NCI-H526 (cell line): ENCODE data around the gene MED15.

Experiments
- DNase-seq, 2 experiments: peaks; one replicate each; lab custom pipeline; 2025; lab: John Stamatoyannopoulos, UW

MED15 gene

DNA sequence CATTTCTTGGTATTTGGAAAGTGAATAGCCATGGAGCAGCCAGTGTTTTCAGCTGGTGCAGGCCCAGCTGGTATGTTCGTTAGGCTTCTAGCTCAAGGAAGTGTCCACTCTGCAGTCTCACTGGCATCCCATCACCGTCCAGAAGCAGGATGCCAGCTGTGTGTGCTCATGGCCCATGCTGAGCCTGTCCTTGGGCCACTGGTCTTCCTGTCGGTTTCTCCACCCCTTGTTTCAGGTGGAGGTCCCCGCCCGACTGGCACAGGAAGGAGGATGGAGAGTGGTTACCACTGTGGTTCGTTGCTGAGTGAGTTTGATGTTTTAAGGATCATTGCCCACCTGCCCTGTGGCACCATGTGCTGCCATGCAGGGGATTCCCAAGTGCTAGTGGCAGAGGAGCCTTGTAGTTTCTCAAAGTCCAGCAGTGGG is 63.7 kb downstream of the MED15 start:
- DNase-seq, result no peak

DNA sequence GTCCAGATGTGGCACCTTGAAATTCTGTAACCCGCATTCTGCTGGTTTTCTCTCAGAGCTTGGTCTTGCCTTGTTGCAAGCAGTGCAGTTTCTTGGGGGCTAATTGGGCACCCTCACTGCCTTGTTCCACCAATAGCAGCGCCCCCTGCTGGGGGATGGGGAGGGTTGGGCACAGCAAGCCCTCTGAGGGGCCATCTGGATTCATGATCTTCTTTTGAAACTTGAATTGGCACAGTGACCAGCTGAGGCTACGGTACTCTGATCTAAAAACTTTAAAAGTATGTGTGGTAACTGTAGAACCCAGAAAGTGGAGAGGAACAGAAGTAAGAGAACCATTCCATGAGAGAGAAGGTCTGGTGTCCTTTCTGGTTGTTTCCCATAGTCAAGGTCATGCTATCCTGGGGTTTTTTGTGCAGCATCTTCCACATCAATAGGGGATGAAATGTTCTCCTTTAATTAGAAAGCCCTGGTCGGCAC is 64.2 kb downstream of the MED15 start:
- DNase-seq, result peak in 1 of 2 experiments; percentile 10

- DNase-seq, result no peak
Measured at GRCh38 chr22:20572132-20572802, 64.9 kb downstream of the MED15 start.

DNA sequence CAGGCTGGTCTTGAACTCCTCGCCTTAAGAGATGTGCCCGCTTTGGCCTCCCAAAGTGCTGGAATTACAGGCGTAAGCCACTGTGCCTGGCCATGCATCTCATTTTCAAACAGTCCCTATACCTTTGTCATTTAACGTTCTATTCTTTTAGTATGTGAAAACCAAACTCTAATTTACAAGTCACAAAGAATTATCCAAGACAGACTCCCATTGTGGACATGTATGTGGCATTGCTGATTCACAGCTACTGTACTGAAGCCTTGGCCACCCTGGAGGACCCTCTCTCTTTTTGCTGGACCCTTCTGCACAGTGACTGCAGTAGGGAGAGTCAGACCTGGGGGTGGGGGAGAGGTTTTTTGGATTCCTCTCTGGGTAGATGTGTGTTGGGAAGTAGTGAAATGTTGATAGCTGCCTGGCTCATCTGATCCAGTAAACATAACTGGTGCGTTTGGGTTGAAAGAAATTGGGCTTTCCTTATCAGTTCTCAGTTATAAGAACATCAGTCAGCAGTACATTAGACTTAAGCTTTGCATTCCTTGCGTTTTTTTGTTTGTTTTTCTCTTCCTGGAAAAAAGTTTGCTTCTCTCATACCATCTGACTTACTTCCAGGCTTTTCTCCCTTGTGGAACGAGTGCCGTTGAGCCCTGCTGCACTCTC is 65.9 kb downstream of the MED15 start:
- no peak for DNase-seq

DNA sequence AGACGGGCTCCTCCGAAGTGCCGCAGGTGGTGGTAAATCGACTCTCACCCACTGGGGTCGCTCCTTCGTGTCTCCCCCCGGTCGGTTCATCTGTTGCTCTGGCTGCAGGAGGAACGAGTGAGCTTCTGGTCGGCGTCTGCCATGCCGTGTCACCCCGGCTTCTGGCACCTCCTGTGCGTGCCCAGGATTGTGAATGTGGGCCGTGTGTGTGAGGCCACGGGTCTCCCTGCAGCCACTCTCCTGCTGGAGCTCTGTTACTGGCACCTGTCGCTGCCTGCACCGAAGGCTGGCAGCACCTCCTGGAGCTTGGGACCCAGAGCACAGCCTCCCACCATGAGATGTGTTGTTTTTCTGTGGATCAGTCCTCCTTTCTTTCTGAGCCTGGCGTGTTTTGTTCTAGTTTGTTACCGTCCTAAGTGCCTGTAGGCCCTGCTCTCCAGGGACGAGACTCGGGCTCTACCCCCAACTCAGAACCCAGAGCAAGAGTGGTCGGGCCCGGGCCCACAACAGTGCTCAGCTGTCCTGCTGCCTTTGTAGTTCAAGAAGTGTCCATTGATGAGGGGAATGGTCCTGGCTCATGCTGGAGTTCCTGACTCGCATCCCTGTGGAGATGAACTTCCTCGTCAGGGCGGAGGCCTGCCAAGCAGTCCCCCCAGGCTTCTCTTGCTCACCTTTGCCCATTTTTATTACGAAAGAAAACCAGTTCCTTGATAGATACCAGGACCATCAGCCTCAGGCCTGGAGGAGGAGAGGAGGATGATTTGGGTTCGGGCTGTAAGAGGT is 66.6 kb downstream of the MED15 start:
- DNase-seq, result no peak

- no peak for DNase-seq
Measured at GRCh38 chr22:20574920-20575353, 67.5 kb downstream of the MED15 start.

GRCh38 chr22:20575724-20576444 is 68.5 kb downstream of the MED15 start:
- no peak for DNase-seq

- DNase-seq, result no peak
Measured at GRCh38 chr22:20576445-20576816, 69.0 kb downstream of the MED15 start.

DNA sequence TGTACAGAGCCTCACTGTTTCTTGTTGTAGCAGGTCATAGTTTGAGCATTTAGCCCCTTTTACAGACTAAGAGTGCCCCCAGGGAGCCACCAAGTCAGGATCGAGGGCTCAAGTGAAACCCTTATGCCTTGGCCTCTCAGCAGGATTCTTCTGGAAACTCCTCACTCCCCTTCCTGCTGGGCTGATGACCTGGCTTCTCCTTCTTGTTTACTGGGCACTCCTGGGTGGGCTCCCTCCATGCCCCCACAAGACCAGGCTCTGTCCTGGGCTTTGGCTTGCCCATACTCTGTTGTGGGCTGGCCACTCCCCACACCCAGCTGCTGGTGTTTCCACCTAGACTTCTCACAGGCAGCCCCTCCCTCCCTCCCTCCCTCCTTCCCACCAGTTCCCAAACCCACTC is 69.6 kb downstream of the MED15 start:
- DNase-seq, result no peak

DNA sequence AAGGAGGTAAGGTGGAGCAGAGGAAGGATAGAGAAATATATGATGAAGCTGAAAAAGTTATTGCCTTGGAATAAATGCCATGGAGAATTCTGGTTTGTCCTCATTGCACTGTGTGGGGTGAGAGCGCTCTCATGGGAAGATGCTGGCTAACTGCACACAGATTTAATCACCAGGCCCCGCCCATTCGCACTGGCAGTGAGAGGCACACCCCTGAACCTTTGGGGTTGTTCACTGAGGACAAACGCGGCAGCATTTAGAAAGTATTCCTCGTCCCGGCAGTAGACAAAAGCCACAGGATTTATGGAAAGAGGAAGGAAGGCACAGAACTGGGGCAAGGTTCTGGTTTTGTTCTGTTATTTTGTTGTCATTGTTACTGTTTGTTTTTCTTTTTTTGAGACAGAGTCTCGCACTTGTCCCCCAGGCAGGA is 70.2 kb downstream of the MED15 start:
- no peak for DNase-seq

GRCh38 chr22:20578192-20578591 is 70.8 kb downstream of the MED15 start:
- no peak for DNase-seq

GRCh38 chr22:20578707-20579106 is 71.3 kb downstream of the MED15 start:
- no peak for DNase-seq

GRCh38 chr22:20579273-20580120 is 72.1 kb downstream of the MED15 start:
- no peak for DNase-seq

- DNase-seq, result no peak
Measured at GRCh38 chr22:20580179-20580578, 72.8 kb downstream of the MED15 start.

GRCh38 chr22:20580611-20581502 is 73.4 kb downstream of the MED15 start:
- no peak for DNase-seq

- DNase-seq, result peak; percentile 78 to 89
Measured at GRCh38 chr22:20581503-20582170, 74.2 kb downstream of the MED15 start.

- no peak for DNase-seq
Measured at GRCh38 chr22:20582171-20582511, 74.7 kb downstream of the MED15 start.

DNA sequence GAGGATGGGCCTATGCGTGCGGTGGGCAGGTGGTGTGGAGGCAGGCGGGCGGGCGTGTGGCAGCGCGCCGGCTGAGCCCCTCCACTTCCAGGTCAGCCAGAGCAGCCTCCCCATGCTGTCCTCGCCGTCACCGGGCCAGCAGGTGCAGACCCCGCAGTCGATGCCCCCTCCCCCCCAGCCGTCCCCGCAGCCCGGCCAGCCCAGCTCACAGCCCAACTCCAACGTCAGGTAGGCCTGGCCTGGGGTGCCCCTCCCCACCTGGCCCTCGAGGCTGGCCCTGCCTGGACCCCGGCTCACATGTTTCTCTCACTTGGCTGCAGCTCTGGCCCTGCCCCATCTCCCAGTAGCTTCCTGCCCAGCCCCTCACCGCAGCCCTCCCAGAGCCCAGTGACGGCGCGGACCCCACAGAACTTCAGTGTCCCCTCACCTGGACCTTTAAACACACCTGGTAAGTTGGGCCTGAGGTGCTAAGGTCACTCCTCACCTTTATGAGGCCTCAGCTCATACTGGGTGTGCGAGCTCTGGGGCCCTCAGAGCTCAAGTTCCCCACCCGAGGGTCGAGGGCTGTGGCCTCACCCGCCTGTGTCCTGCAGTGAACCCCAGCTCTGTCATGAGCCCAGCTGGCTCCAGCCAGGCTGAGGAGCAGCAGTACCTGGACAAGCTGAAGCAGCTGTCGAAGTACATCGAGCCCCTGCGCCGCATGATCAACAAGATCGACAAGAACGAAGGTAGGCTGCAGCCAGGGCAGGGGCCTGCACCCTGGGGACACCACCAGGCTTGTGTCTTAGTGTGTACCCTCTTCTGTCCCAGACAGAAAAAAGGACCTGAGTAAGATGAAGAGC is 75.3 kb downstream of the MED15 start:
- DNase-seq, result no peak

DNA sequence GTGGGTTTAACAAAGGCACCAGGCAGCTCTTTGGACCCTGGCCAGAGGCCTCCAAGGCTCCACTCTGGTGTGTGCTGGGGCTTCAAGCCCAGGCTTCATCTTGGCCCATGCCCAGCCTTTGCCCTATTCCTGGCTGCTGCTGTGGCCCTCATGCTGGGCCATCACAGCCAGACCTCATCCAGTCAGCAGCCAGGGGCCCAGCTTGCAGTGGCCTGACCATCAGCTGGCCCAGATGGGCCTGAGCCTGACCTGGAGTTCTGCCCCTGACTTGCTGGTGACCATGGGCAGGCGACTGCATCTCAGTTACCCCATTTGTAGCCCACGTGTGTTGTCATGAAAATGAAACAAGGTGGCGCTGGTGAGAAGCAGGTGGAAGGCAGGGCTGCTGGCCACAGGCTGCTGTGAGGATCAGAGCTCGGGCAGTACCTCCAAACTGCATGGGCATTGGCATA is 76.1 kb downstream of the MED15 start:
- peak in 1 of 2 experiments; percentile 10 for DNase-seq
